SH-SY5Y (cell line): Measurements from ENCODE around the gene RUVBL1.
A peak's percentile ranks its signal among the peaks of the same experiment; 100 is the strongest.

Source experiments
- GATA2 ChIP-seq: IDR thresholded peaks from 2 replicates; pipeline ENCODE4 v1.6.1; 2011; ENCODE audit warnings: mild to moderate bottlenecking, low read depth, low read length
- GATA3 ChIP-seq: IDR thresholded peaks from 2 replicates; pipeline ENCODE4 v1.6.1; 2011; ENCODE audit warnings: low read depth, mild to moderate bottlenecking, low read length, moderate library complexity

RUVBL1 gene

DNA sequence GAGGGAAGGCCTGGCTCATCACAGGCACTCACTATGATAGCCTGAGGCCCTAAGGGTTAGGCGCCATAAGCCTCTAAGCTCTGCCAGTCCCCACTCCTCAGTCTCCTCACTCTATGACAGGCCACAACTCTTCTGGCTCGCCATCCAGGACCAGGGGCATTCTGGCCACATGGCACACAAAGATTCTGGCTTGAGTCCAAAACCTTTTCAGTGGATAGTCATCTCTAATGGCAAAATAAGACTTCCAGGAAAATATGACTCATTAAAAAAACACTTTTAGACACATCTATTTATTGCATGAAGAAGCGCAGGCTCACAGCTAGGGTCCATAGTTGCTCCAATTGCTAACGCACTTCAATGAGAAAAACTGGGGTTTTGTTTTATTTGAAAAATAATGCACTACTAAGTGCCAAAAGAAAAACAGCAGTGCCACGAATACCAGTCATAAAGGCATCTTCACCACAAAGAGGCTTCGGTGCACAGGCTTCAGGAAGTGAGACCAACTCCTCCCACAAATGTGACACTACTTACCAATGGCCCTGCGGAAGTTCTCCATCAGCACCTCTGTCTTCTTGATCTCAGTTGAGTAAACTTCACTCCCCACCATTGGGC, 11.1 kb downstream of the RUVBL1 start:
- TF ChIP-seq GATA3 (no peak), GATA2 (peak; percentile 74)

DNA sequence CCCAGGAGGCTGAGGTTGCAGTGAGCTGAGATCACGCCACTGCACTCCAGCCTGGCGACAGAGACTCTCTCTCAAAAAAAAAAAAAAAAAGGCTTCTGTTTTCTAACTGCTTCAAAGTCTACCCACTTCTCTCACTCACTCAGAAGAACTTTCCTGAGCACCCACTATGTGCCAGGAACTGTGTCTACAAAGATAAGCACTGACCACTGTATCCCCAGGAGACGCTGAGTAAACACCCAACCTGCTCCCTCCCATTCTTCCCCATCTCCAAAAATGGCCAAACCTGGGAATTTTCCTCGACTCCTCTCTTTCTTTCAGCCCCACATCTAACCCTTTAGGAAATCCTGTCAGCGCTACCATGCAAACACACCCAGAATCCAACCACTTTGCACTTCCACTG, 12.5 kb downstream of the RUVBL1 start:
- TF ChIP-seq GATA3 (no peak), GATA2 (no peak)

GRCh38 chr3:128107834-128108233, 15.8 kb downstream of the RUVBL1 start:
- TF ChIP-seq GATA3 (no peak), GATA2 (no peak)

- TF ChIP-seq GATA3 (no peak), GATA2 (no peak)
Measured at GRCh38 chr3:128103136-128103676, 20.4 kb downstream of the RUVBL1 start.

DNA sequence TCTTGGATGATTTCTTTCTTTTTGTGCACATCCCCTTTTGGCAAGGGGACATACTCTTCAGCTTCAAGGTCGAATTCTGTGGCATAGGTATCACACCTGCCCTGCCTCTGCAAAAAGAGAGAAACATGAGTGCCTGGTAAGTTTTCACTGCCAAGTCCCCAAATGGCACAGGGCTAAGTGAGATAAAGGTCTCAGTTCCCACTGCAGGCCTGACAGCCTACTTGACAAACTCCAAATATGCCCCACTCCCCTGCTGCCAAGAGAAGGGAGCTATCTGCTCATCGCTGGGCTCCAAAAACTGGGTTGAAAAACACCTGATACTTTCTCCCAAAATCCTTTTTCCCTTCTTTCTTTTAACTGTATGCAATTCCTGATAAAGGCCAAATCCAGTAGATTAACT, 23.0 kb downstream of the RUVBL1 start:
- TF ChIP-seq GATA2 = no peak
- no peak for TF ChIP-seq GATA3

DNA sequence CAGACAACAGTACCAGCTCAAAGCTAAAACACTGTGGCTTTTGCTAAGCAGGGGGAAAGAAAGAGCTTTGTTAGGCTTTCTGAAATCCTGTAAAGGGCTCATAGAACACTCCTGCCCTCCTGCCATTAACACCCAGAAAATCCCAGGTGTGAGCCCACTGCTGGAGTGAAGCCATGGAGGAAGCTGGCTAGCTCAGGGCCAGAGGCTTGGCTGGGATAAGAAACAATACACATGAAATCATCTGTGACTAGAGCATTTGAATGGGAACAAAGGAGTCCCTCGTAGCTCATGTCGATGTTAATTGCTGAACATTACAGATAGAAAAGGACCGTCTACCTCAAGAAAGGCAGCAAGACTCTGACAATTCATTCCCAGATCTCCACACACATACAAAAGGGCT, 23.5 kb downstream of the RUVBL1 start:
- no peak for TF ChIP-seq GATA3
- TF ChIP-seq GATA2 = no peak

DNA sequence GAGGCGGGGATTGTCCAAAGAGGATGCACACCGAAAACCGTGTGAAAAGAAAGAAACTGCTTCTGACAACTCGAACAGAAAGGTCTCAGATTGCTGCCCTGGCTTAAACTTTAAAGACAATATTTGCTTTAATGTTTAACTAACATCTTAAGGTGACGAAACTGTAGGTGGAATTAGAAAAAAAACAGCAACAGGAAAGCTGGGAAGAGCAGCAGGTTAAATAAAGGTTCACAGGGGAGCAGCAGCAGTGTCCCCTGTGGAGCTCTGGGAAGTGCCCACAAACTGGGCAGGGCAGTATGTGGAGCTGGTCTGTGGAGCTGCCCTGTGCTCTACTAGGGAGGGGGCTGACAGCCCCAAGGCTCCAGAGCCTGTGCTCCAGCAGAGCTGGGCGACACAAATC, 25.4 kb downstream of the RUVBL1 start:
- TF ChIP-seq GATA2 (no peak), GATA3 (no peak)

DNA sequence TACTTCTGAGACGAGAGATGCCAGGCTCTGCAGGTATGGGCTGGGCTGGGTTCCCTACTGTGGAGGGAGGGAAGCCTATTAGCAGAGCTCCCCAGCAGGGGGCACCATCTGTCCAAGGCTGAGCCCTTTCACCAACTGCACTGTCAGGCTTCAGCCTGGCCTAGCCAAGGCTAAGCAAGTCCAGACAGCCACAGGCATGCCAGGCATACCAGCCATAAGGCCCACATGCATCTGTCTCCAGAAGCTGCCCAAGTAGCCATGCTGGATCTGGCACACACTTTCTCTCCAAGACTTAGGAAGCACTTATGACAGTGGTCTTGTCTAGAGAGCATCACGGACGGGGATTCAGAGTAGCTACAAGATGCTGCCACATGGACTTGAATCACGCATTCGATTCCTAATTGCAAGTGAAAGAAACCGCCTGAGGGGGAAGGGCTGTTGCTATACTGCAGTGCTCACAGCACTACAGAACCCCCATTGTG, 28.3 kb downstream of the RUVBL1 start:
- no peak for TF ChIP-seq GATA2
- no peak for TF ChIP-seq GATA3

- no peak for TF ChIP-seq GATA3
- no peak for TF ChIP-seq GATA2
Measured at GRCh38 chr3:128094295-128095151, 29.1 kb downstream of the RUVBL1 start.

GRCh38 chr3:128091586-128091985, 32.0 kb downstream of the RUVBL1 start:
- TF ChIP-seq GATA2 (no peak), GATA3 (no peak)

DNA sequence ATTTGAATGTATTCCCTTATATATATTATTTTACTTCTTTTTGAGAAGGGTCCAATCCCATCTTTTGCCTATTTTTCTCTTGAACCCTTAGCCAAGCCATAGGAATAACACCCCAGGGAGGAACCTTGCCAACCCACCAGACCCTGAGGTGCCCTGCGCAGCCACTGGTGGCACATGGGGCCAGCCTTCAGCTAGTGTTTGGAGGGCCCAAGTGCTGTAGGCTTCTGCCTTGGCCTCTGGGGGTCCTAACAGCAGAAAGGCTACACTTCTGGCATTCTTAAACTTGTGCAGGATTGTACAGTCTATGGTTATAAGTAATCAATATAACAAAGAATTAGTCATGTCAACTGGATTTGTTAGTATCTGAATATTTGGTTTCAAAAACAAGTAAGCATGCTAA, 34.5 kb downstream of the RUVBL1 start:
- TF ChIP-seq GATA2 (no peak), GATA3 (no peak)

- TF ChIP-seq GATA3 (no peak), GATA2 (no peak)
Measured at GRCh38 chr3:128084675-128085021, 39.0 kb downstream of the RUVBL1 start.

DNA sequence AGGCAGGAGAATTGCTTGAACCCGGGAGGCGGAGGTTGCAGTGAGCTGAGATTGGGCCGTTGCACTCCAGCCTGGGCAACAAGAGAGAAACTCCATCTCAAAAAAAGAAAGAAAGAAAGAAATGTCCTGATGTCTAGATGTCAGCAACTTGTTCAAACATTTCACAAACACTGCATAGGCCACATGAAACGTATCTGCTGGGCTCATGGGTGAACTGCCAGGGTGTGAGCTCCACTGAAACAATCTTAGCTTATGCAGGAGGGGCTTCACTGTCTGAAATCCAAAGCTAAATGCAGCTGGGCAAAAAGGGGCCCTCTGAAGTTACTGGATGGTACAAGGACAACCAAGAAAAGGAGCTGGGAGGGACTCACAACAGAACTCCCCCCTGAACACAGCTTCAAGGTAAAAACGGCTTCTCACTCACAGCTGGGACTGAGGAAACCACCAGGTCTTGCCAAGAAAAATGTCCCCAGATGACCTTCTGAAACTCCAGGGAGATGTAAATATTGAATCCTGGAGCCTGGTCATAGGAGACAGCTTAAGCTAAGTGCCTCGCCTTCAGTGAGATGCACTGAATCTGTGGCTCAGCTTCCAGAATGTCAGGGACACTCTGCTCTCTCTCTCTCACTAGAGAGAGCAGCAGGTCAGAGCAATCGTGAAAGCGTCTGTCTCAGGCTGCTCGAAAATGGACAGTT, 39.5 kb downstream of the RUVBL1 start:
- TF ChIP-seq GATA2 = no peak
- no peak for TF ChIP-seq GATA3

DNA sequence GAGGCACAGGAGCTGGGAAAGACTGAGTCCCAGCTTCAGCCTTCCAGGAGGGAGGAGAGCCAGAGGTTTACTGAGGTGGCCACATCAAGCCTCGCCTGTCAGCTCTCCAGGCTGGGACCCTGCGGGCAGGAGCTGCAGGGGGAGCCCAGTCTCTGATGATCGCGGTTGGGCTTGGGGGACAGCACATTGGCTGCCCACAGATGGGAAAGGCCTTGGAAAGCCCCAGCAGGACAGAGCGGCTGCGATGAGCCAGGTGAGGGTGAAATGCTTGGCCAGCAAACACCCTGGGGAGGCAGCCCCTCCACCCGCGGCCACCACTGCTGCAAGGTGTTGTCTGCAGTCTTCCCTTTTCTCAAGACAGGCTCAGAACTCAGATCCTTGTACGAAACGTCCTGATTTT, 40.2 kb downstream of the RUVBL1 start:
- TF ChIP-seq GATA3 (no peak), GATA2 (no peak)

DNA sequence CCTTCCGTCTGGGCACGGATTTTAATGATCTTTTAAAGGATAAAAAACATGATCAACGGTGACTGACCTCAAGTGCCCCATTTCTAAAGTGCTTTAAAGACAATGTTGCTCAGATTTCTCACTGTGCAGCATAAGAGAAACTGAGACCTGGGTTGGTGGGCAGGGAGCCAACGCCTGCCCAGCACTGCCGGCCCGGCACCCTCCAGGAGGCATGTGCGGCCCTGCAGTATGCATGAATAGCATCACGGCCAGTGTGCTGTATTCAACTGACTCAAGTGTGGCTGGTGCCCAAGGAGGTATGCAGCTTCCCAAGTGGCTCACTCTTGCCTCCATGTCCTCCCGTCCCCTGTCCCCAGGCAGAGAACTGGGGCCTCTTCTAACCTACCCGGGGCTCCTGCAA, 41.1 kb downstream of the RUVBL1 start:
- TF ChIP-seq GATA3 (no peak), GATA2 (no peak)
